Stimulated activated naive B cell treated with anti-CD40 and anti-IgM and Interleukin-4, amounts not matched to agents 10 μg/mL and 1 μg/mL and 100 μg/mL, for 72 hours (primary cell): Measurements from ENCODE around the gene MIA.
"Not testable (repeated sequence)": the region's sequence is repeated elsewhere in the genome, so short reads cannot be mapped to it uniquely, and the experiment has no call there.

ENCODE experiments used
- ATAC-seq, 2 donors: fragments of 150-1000 bp; cut with Tn5 transposase; replicated peaks; 2 replicates each; pipeline ENCODE4 v1.10.0; 2021; ENCODE audit warnings: moderate library complexity in 1 of 2
- DNase-seq: peaks from one replicate; pipeline ENCODE4 v3.0.0; 2021
- H3K27ac Mint-ChIP-seq: one replicate; pipeline ENCODE4 v1.8.0; 2022; ENCODE audit warnings: mild to moderate bottlenecking, mixed read lengths
- H3K27me3 Mint-ChIP-seq, 2 donors: one replicate each; pipeline ENCODE4 v1.8.0; 2022; ENCODE audit warnings: mixed read lengths in 2 of 2
- H3K36me3 Mint-ChIP-seq, 2 donors: one replicate each; pipeline ENCODE4 v1.8.0; 2022; ENCODE audit warnings: mixed read lengths in 2 of 2, mild to moderate bottlenecking in 1 of 2
- H3K4me1 Mint-ChIP-seq, 2 donors: one replicate each; pipeline ENCODE4 v1.8.0; 2022; ENCODE audit warnings: mixed read lengths in 2 of 2, mild to moderate bottlenecking in 1 of 2
- H3K4me3 Mint-ChIP-seq, 2 donors: one replicate each; pipeline ENCODE4 v1.8.0; 2022; ENCODE audit warnings: mild to moderate bottlenecking in 2 of 2, mixed read lengths in 2 of 2, moderate library complexity in 1 of 2
- H3K9me3 Mint-ChIP-seq, 2 donors: one replicate each; pipeline ENCODE4 v1.8.0; 2022; ENCODE audit warnings: mixed read lengths in 2 of 2, mild to moderate bottlenecking in 1 of 2

The MIA gene

DNA sequence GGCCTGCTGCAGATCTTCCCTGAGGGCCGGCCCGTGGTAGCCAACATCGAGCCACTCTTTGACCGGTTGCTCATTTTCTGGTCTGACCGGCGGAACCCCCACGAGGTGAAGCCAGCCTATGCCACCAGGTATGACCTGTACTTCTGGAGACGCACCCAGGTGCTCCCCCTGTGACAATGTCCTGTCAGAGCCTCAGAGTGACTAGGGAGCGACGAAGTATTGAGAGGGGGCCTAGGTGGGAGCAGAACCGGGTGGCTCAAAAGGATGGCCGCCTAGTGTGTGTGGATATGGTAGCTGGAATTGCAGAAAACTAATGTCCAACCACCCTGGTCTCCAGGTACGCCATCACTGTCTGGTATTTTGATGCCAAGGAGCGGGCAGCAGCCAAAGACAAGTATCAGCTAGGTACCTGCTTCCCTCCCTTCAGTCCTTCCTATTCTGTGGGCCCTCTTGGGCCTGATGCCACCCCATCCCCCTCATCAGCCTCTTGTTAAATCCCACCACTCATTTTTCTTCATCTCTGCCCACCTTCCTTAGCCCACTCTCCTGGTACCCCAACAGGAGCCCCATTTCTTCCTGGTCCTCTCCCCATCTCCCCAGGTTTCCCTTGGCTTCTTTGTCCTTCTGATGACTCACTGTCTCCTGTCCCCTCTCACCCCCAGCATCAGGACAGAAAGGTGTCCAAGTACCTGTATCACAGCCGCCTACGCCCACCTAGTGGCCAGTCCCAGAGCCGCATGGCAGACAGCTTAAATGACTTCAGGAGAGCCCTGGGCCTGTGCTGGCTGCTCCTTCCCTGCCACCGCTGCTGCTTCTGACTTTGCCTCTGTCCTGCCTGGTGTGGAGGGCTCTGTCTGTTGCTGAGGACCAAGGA lies 32.1 kb downstream of the MIA start:
- peaks cover 40 to 78% of the 10 kb centered on the region in 2 donors for H3K36me3 Mint-ChIP-seq
- no peaks in the 10 kb centered on the region for H3K9me3 Mint-ChIP-seq
- ATAC-seq: no peak
- H3K4me1 Mint-ChIP-seq: peaks cover 73 to 99% of the 10 kb centered on the region in 2 donors
- H3K27ac Mint-ChIP-seq: peak overlapping the region; percentile 98
- peaks cover 0 to 2% of the 10 kb centered on the region in 2 donors for H3K27me3 Mint-ChIP-seq
- peak overlapping the region; percentile 51 to 83 for H3K4me3 Mint-ChIP-seq
- DNase-seq: no peak

DNA sequence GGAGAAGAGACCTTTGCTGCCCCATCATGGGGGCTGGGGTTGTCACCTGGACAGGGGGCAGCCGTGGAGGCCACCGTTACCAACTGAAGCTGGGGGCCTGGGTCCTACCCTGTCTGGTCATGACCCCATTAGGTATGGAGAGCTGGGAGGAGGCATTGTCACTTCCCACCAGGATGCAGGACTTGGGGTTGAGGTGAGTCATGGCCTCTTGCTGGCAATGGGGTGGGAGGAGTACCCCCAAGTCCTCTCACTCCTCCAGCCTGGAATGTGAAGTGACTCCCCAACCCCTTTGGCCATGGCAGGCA lies 32.7 kb downstream of the MIA start:
- ATAC-seq (no peak), DNase-seq (no peak)
- Mint-ChIP-seq H3K4me3 (no peak overlapping the region), H3K27ac (peak overlapping the region; percentile 65), H3K4me1 (peaks cover 71 to 97% of the 10 kb centered on the region in 2 donors), H3K9me3 (no peaks in the 10 kb centered on the region), H3K27me3 (peaks cover 0 to 4% of the 10 kb centered on the region in 2 donors), H3K36me3 (peaks cover 34 to 72% of the 10 kb centered on the region in 2 donors)

DNA sequence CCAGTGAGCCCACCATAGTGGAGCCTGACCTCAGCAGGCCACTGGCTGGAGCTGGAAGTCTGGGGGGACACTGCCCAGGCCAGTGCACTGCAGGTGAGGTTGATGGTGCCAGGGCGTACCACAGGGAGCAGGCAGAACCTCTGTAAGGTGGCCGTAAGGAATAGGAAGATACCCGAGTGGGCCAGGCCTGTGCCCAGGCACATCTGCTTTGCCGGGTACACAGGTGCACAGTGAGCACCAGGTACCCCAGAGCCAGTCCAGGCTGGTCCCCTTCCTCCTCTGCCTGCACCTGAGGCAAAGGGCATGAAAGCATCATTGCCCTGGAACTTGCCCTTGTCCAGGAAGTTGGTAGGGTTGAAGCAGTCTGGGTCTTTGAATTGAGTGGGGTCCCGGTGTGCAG lies 33.2 kb downstream of the MIA start:
- no peaks in the 10 kb centered on the region for H3K9me3 Mint-ChIP-seq
- DNase-seq (no peak), ATAC-seq (no peak)
- H3K27ac Mint-ChIP-seq: peak overlapping the region; percentile 65
- H3K27me3 Mint-ChIP-seq: peaks cover 0 to 4% of the 10 kb centered on the region in 2 donors
- H3K36me3 Mint-ChIP-seq: peaks cover 31 to 67% of the 10 kb centered on the region in 2 donors
- H3K4me3 Mint-ChIP-seq: no peak overlapping the region
- H3K4me1 Mint-ChIP-seq: peaks cover 67 to 92% of the 10 kb centered on the region in 2 donors

DNA sequence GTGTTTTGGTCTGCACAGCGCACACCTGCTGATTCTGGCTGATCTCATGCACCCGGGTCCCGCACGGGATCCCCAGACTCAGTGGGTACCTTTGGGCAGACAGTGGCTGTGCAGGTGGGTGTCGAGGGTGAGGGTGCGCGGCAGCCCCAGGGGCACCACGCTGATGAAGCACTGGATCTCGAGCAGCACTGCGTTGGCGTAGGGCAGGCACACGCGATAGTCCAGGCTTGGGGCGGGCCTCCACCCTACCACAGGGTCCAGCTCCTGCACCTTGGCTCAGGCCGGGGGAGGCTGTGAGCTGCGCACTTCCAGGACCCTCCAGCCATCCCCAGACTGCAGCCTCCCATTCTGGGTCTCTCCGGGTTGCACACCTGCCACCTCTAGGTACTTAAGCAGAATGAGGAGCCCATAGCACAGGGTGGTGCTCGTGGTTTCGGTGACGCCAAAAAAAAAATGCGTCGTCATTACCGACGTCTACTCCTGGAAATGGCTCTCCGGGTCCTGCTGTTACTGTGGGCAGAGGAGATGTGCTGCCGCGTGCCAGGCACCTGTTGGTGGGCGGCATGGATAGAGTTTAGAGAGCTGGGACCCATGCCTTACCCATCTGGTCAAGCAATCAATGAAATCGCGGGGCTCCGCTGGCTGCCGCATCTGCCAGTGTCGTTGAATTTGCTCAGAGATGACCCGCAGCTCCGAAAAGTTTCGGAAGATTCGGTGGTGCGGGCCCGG lies 34.2 kb downstream of the MIA start:
- Mint-ChIP-seq H3K4me1 (peaks cover 59 to 82% of the 10 kb centered on the region in 2 donors), H3K4me3 (peak overlapping the region; percentile 9 to 11), H3K9me3 (no peaks in the 10 kb centered on the region), H3K27me3 (peaks cover 0 to 4% of the 10 kb centered on the region in 2 donors), H3K27ac (no peak overlapping the region), H3K36me3 (peaks cover 25 to 57% of the 10 kb centered on the region in 2 donors)
- DNase-seq (no peak), ATAC-seq (no peak)

DNA sequence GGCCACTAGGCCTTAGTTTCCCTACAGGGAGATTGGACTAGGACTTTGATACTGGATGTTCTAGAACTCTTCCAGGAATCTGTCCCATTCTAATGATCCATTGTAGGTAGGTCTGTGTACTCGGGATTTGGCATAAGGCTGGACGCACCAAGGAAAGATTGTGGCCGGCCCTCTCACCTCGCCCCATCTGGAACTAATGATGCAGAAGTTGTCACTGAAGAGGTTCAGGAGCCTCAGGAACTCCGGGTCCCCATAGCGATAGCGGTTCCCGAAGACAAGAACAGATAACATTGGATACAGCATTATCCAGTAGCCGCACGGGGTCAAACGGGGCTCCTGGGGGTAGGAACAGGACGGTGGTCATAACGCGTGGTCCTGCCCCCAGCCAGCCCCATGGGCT lies 34.8 kb downstream of the MIA start:
- peaks cover 20 to 50% of the 10 kb centered on the region in 2 donors for H3K36me3 Mint-ChIP-seq
- ATAC-seq (no peak), DNase-seq (no peak)
- H3K27me3 Mint-ChIP-seq: peaks cover 0 to 4% of the 10 kb centered on the region in 2 donors
- no peaks in the 10 kb centered on the region for H3K9me3 Mint-ChIP-seq
- no peak overlapping the region for H3K27ac Mint-ChIP-seq
- H3K4me3 Mint-ChIP-seq: peak overlapping the region in 1 of 2 donors; percentile 9
- H3K4me1 Mint-ChIP-seq: peaks cover 55 to 75% of the 10 kb centered on the region in 2 donors

DNA sequence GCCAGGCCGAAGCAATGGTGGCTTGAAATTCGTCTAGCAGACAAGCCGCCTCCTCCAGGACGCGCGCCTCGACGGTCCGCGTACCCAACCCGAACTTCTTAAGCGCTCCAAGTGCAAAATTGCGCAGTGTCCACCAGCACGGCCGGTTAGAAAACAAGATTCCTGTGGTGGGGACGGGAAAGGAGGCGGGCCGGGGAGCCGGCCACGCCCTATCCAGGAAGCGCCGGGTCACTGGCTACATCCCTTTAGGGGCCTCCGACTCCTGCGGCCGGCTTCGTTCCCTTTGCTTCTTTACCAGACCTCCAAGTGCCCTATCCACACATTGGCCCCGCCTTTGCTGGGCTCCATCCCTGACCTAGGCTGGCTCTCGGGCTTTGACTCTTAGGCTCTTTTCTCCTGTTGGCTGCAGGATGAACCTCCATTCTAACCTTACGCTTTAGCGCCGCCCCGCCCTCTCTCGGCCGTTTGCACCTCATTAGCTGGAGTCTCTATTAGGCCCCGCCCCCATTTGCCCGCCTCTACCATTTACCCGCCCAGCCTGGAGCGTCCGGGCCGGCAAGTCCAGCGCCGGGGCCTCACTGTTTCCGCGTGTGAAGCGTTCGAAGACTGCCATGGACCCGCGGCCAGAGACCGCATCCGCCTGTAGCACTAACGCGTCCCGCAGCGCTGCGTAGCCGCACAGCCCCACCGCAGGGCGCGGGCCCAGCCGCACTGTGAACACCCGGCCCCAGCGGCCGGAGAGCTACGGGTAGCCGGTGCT lies 35.5 kb downstream of the MIA start:
- not testable (repeated sequence) for H3K27me3 Mint-ChIP-seq, H3K9me3 Mint-ChIP-seq
- peak; percentile 89 to 91 for ATAC-seq
- peaks cover 20 to 47% of the 10 kb centered on the region in 2 donors for H3K36me3 Mint-ChIP-seq
- peak; percentile 44 for DNase-seq
- peak overlapping the region; percentile 91 for H3K27ac Mint-ChIP-seq
- H3K4me1 Mint-ChIP-seq: peaks cover 54 to 69% of the 10 kb centered on the region in 2 donors
- H3K4me3 Mint-ChIP-seq: peak overlapping the region; percentile 91 to 96

DNA sequence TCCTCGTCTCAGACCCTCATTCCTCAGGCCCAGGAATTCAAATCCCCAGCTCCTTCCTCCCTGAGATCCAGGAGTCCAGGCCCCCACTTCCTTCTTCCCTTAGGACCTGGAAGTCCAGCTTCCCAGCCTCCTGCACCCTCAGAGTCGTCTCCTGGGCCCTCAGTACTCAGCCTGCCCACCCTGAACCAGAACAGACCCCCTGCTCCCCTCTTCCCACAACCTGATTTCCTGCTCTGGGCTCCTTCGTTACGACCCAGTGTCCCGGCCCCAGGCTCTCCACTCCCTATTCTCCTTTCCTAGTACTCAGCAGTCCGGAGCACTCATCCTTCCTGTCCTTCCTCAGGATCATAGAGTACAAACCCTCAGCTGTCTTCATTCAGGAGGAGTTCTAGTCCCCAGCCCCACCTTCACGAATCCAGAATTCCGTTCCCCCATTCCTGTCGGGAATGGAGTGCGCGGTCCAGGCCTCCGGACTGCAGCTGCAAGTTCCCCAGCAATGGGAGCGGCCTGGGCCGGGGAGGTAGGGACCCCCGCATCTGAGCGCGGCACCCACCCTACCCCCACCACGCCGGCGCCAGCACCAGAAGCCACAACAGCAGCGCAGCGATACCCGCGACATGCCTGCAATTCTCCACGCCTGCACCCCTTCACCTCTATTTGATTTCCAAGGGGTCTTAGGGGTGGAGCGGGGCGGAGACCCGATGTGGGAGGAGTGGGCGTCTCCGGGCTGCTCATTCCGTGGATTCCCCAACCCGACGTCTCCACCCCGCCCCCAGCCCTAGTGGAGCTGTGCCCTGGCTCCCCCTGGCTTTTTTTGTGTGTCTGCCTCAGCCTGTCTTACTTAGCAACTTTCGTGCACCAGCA lies 36.4 kb downstream of the MIA start:
- Mint-ChIP-seq H3K4me3 (peak overlapping the region; percentile 91 to 96), H3K9me3 (no peaks in the 10 kb centered on the region), H3K4me1 (peaks cover 47 to 60% of the 10 kb centered on the region in 2 donors), H3K27me3 (peaks cover 0 to 4% of the 10 kb centered on the region in 2 donors), H3K27ac (peak overlapping the region; percentile 81), H3K36me3 (peaks cover 19 to 39% of the 10 kb centered on the region in 2 donors)
- ATAC-seq (no peak), DNase-seq (no peak)

DNA sequence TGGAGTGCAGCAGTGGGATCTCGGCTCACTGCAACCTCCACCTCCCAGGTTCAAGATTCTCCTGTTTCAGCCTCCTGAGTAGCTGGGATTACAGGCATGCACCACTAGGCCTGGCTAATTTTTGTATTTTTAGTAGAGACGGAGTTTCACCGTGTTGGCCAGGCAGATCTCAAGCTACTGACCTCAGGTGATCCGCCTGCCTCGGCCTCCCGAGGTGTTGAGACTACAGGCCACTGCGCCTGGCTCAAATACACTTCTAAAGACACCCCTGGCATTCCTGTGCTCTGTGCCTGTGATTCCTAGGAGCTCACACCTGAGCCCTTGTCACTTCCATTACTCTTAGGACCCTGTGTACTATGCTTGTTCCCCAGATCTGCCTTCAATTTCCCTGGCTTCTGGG lies 37.2 kb downstream of the MIA start:
- Mint-ChIP-seq H3K36me3 (peaks cover 12 to 30% of the 10 kb centered on the region in 2 donors), H3K4me3 (peak overlapping the region; percentile 91 to 96), H3K27ac (peak overlapping the region; percentile 81), H3K4me1 (peaks cover 38 to 53% of the 10 kb centered on the region in 2 donors)
- not testable (repeated sequence) for DNase-seq, H3K9me3 Mint-ChIP-seq, H3K27me3 Mint-ChIP-seq, ATAC-seq

DNA sequence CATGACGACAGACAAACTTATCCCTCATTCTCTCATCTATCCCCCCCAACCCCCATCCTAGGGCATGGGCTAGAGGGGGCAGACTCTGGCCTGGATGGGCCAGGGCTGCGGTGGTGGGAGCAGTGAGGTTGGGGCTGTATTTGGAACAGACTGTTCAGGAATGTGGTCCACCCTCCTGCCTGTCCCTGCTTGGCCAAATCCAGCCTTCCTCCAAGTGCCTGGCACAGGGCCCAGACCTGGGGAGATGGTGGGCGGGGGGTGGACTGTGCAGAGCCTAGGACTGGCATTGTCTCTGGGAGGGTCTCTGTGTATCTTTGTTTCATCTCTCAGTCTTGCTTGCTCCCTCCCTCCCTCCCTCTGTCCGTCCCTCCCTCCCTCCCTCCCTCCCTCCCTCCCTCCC lies 37.9 kb downstream of the MIA start:
- DNase-seq: no peak
- peaks cover 8 to 24% of the 10 kb centered on the region in 2 donors for H3K36me3 Mint-ChIP-seq
- H3K9me3 Mint-ChIP-seq: no peaks in the 10 kb centered on the region
- peaks cover 33 to 53% of the 10 kb centered on the region in 2 donors for H3K4me1 Mint-ChIP-seq
- no peak overlapping the region for H3K4me3 Mint-ChIP-seq
- peaks cover 0 to 4% of the 10 kb centered on the region in 2 donors for H3K27me3 Mint-ChIP-seq
- no peak overlapping the region for H3K27ac Mint-ChIP-seq
- no peak for ATAC-seq

DNA sequence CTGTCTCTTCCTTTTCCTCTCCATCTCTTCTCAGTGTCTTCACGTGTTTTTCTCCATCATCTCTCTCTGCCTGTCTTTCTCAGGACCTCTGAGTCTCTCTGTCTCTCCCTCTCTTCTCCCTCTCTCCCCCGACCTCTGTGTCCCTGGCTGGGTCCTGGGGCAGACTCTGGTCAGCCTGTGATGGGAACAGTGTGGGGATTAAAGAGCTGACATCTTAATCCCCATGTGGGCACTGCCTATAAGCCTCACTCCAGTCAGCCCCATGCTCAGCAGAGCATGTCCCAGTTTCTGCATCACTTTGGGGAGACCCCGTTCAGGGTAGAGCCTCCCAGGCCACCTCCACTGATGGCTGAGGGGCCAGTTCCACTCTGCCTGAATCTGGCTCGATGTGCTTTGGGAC lies 39.9 kb downstream of the MIA start:
- ATAC-seq: no peak
- DNase-seq: no peak
- Mint-ChIP-seq H3K27ac (no peak overlapping the region), H3K9me3 (no peaks in the 10 kb centered on the region), H3K27me3 (peaks cover 0 to 4% of the 10 kb centered on the region in 2 donors), H3K4me3 (no peak overlapping the region), H3K4me1 (peaks cover 37 to 48% of the 10 kb centered on the region in 2 donors), H3K36me3 (peaks cover 5 to 7% of the 10 kb centered on the region in 2 donors)

DNA sequence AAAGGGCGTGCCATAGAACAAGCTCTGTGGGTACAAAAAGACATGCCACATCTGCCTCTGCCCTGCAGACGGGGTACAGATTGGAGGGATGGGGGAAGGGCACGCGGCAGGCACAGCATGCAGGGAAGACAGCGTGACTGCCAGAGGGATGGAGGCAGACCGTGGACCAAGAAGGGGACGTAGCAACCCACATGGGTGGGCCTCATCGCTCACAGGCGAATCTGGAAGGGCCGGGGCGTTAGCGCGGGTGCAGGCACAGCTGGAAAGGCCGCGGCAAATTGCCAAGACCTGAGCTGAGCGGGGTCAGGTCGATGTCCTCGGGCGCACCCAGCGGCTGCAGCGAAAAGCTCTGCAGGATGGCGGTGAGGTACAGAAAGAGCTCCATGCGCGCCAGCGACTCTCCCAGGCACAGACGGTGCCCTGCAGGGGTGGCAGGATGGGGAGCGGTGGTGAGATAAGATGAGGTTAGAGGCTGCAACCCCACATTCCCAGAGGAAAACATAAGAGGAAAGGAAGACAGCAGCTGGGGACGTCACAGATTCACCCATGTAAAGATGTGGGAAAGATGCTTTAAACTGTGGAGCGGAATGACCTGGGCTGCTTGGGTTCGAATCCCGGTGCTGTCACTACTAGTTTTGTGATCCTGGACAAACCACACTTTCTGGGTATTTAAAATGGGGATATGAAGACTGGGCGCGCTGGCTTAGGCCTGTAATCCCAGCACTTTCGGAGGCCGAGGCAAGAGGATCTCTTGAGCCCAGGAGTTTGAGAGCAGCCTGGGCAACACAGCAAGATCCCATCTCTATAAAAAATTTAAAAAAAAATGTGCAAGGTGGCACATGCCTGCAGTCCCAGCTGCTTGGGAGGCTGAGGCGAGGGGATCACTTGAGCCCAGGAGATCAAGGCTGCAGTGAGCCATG lies 43.4 kb downstream of the MIA start:
- DNase-seq (peak; percentile 71), ATAC-seq (peak; percentile 94)
- H3K27ac Mint-ChIP-seq: not testable (repeated sequence)

DNA sequence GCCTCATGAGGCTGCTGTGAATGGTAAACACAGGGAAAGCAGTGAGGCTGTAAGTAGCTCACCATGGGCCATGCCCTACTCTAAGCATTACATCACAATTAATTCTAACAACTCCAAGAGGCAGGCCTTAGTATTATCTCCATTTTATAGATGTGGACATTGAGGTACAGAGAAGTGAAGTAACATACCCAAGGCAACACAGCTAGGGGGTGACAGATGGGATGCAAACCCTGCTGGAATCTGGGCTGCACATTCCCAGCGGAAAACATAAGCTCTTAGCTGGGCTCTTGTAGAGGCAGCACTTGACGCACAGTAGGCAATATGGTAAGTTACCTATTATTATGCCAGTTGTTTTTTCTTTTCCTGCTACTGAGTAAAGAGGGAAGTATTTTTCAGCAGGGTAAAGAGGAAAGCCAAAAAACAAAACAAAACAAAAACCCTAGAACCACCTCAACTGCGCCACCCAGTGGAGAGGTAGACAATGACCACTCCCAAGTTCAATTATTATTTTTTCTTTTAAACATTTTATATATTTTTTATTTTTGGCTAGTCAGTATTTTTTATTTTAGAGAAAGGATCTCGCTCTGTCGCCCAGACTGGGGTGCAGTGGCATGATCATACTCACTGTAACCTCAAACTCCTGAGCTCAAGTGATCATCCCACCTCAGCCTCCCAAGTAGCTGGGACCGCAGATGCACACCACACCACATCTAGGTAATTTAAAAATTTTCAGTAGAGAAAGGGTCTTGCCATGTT lies 44.3 kb downstream of the MIA start:
- peak in 1 of 2 donors; percentile 38 for ATAC-seq
- not testable (repeated sequence) for DNase-seq, H3K4me3 Mint-ChIP-seq, H3K27ac Mint-ChIP-seq, H3K36me3 Mint-ChIP-seq, H3K27me3 Mint-ChIP-seq, H3K9me3 Mint-ChIP-seq
- H3K4me1 Mint-ChIP-seq: peaks cover 34 to 40% of the 10 kb centered on the region in 2 donors

More for the DNA sequence above, 43.4 kb downstream of the MIA start:
- not testable (repeated sequence) for H3K36me3 Mint-ChIP-seq, H3K9me3 Mint-ChIP-seq, H3K27me3 Mint-ChIP-seq
- peak overlapping the region; percentile 85 to 93 for H3K4me3 Mint-ChIP-seq
- H3K4me1 Mint-ChIP-seq: peaks cover 33 to 36% of the 10 kb centered on the region in 2 donors
